Measurements from ENCODE around the gene MED25. TPM values are rescaled to one million over a fixed set of nuclear protein-coding genes. Genes with fewer than 3 reads are reported as not detected.
A peak's percentile ranks its signal among the peaks of the same experiment; 100 is the strongest.

MED25 gene
- total and polyA plus RNA-seq, 9 of the 15 experiments (the other 6 are each of a cell fraction or from before 2014, with no cell fraction given): 4.1 to 93.9 (median 19.3) TPM

- TF ChIP-seq RCOR1 (IDR thresholded peaks at IDR 0.05; ENCODE audit: borderline replicate concordance in 1 of 2, low read depth in 2 of 2, low read length in 2 of 2) (peak in 1 of 2 experiments; percentile 54; a peak in 2 of 4 replicates), ZMIZ1 (IDR thresholded peaks at IDR 0.05; ENCODE audit: low read depth in 2 of 2, low read length in 2 of 2) (0 out of 4 replicates have a peak, but pooled peaks of 1 of the 2 experiments have one; percentile 53), EGR1 (conservative IDR thresholded peaks at IDR 0.05) (peak; percentile 91), ZNF212 (CRISPR knock-in tag; IDR thresholded peaks at IDR 0.05) (no peak), ATF3 (IDR thresholded peaks at IDR 0.05) (peak; percentile 90), ATF3 (CRISPR knock-in tag; conservative IDR thresholded peaks at IDR 0.05) (no peak), MAFK (IDR thresholded peaks at IDR 0.05; ENCODE audit: low read length) (peak; percentile 6; the same call in 1 of the 2 replicates), FOS (IDR thresholded peaks at IDR 0.05; ENCODE audit: extremely low read depth, insufficient read length) (no peak), ZNF449 (CRISPR knock-in tag; IDR thresholded peaks at IDR 0.05) (no peak), ZNF668 (CRISPR knock-in tag; IDR thresholded peaks at IDR 0.05) (no peak), ARID1B (IDR thresholded peaks at IDR 0.05) (peak; percentile 95), NR4A1 (CRISPR knock-in tag; IDR thresholded peaks at IDR 0.05) (no peak), NR4A1 (tag; IDR thresholded peaks at IDR 0.05) (no peak), CEBPG (CRISPR knock-in tag; IDR thresholded peaks at IDR 0.05) (peak; percentile 95), CEBPG (tag; conservative IDR thresholded peaks at IDR 0.05 in 1 of 2, IDR thresholded peaks at IDR 0.05 in 1 of 2) (peak; percentile 57 to 72; a peak in 3 of 4 replicates), TRIM24 (IDR thresholded peaks at IDR 0.05) (peak; percentile 6 to 33; a peak in 3 of 4 replicates), CHAMP1 (IDR thresholded peaks at IDR 0.05) (no peak)
Observed at GRCh38 chr19:49775742-49776370, 42.2 kb upstream of the MED25 start (continued).

All from K562 (cell line).